ENCODE data around the gene FIGNL2.
A peak's percentile ranks its signal among the peaks of the same experiment; 100 is the strongest.

Gene FIGNL2

DNA sequence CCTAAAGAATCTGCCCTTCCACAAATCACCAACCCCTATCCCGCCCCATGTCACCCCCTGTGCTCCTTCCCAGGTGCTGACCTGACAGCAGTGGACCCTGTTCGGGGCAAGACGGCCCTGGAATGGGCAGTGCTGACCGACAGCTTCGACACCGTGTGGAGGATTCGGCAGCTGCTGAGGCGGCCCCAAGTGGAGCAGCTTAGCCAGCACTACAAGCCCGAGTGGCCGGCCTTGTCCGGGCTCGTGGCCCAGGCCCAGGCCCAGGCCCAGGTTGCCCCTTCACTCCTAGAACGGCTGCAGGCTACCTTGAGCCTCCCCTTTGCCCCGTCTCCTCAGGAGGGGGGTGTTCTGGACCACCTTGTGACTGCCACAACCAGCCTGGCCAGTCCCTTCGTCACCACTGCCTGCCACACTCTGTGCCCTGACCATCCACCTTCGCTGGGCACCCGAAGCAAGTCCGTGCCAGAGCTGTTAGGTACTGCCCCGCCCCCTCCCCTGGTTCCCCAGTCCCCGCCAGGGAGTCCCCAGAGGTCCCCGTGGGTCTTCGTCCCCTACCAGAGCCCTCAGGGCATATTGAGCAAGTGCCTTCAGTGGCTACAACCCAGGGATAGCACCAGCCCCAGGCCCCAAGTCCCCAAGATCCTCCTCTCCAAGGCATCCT is 42.1 kb upstream of the FIGNL2 start:
- H3K27ac Mint-ChIP-seq = no peak overlapping the region
- TF ChIP-seq, protein P1, sequence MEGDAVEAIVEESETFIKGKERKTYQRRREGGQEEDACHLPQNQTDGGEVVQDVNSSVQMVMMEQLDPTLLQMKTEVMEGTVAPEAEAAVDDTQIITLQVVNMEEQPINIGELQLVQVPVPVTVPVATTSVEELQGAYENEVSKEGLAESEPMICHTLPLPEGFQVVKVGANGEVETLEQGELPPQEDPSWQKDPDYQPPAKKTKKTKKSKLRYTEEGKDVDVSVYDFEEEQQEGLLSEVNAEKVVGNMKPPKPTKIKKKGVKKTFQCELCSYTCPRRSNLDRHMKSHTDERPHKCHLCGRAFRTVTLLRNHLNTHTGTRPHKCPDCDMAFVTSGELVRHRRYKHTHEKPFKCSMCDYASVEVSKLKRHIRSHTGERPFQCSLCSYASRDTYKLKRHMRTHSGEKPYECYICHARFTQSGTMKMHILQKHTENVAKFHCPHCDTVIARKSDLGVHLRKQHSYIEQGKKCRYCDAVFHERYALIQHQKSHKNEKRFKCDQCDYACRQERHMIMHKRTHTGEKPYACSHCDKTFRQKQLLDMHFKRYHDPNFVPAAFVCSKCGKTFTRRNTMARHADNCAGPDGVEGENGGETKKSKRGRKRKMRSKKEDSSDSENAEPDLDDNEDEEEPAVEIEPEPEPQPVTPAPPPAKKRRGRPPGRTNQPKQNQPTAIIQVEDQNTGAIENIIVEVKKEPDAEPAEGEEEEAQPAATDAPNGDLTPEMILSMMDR (IDR thresholded peaks at IDR 0.05; ENCODE audit: unreplicated experiment in 3 of 3) = no peak
- no peaks in the 10 kb centered on the region for H3K9me3 Mint-ChIP-seq
- H3K36me3 Mint-ChIP-seq (ENCODE audit: low read depth) = no peaks in the 10 kb centered on the region
- H3K4me3 Mint-ChIP-seq = no peak overlapping the region
- H3K4me1 Mint-ChIP-seq = peaks cover 19% of the 10 kb centered on the region
- H3K27me3 Mint-ChIP-seq (ENCODE audit: low read depth) = peaks cover 11% of the 10 kb centered on the region

DNA sequence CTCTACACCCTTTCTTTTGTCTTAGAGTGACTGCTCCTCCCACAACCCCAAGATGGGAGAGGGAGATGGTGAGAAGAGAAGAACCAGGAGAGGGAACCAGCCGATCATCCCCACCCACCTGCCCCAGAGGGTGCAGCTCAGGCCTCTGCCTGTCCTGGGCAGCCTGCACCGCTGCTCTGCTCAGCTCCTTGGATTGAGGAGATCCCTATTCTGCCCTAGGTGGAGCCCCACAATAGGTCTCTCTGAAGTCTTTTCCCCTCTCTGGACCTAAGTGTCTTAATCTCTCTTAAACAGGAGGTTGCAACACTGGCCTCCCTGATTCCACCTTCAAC is 41.6 kb upstream of the FIGNL2 start:
- TF ChIP-seq, protein P1 (IDR thresholded peaks at IDR 0.05; ENCODE audit: unreplicated experiment in 3 of 3) = no peak
- Mint-ChIP-seq H3K4me1 (peaks cover 17% of the 10 kb centered on the region), H3K36me3 (ENCODE audit: low read depth) (no peaks in the 10 kb centered on the region), H3K4me3 (no peak overlapping the region), H3K9me3 (no peaks in the 10 kb centered on the region), H3K27ac (no peak overlapping the region), H3K27me3 (ENCODE audit: low read depth) (peaks cover 11% of the 10 kb centered on the region)

DNA sequence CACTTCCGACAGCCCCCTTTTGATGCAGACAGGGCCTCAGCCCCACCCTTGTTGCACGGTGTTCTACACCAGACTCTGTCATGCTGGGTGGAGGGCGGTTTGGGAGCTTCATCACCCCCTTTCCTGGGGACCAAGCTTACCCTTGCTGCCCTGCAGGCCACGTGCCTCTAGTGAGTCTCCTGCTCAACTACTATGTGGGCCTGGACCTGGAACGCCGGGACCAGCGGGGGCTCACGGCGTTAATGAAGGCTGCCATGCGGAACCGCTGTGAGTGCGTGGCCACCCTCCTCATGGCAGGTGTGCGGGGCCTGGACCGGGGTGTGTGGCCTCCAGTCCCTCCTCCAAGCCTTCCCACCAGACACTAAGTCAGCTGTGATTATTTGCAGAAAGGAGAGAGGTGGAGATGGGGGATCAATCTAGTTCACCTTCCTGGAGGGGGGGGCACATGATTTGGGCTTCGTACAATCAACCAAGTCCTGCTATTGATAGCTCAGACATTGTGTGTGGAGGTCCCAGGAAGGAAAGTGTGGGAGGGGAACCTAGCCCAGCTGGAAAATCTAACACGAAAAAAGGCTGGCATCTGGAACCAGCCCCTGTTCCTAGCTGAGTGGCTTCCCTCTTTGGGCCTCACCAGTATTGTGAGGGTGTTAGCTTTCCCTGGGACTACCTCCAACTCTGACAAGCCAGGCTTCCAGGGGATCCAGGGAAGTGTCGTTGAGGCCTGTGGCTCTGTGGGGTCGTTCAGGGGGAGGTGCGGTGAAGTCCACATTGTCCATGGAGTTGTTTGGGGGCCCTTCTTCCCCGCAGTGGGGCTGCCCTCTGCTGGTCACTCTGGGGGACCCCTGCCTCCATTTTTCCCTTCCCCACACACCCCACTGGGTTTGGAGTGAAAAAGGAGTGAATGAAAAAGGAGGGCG is 41.0 kb upstream of the FIGNL2 start:
- no peaks in the 10 kb centered on the region for H3K9me3 Mint-ChIP-seq
- TF ChIP-seq, protein P1 (IDR thresholded peaks at IDR 0.05; ENCODE audit: unreplicated experiment in 3 of 3) = no peak
- peaks cover 11% of the 10 kb centered on the region for H3K27me3 Mint-ChIP-seq (ENCODE audit: low read depth)
- H3K36me3 Mint-ChIP-seq (ENCODE audit: low read depth) = no peaks in the 10 kb centered on the region
- no peak overlapping the region for H3K4me3 Mint-ChIP-seq
- H3K27ac Mint-ChIP-seq = peak overlapping the region in 1 of 3 experiments; percentile 54
- H3K4me1 Mint-ChIP-seq = peaks cover 13% of the 10 kb centered on the region

DNA sequence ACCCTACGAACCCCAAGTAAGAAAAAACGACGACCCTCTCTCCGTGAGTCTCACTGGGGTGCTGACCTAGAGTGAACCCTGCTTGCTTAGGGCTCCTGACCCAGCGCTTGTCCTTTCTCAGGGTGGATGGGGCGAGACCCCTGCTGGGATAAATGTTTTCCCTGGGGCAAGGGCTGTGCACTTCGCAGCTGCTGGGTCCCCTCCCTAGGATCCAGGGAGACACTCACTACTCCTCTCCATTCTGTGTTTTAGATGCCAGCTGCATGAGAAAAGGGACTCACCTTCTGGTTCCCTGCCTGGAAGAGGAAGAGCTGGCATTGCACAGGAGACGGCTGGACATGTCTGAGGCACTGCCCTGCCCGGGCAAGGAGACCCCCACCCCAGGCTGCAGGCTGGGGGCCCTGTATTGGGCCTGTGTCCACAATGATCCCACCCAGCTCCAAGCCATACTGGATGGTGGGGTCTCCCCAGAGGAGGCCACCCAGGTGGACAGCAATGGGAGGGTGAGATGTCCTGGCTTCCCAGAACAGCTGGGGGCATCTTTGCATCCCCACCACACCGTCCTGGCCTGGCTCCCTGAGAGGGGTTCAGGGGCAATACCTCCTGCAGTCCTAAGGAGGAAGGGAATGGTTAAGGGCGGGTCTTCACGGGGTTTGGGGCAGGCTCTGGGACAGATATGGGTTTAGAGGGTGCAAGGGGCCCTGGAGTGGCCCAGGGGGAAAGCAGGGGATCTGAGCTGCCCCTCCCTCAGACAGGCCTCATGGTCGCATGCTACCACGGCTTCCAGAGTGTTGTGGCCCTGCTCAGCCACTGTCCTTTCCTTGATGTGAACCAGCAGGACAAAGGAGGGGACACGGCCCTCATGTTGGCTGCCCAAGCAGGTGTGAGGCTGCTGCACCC is 40.0 kb upstream of the FIGNL2 start:
- H3K4me3 Mint-ChIP-seq = peak overlapping the region in 1 of 3 experiments; percentile 23
- TF ChIP-seq, protein P1 (IDR thresholded peaks at IDR 0.05; ENCODE audit: unreplicated experiment in 3 of 3) = no peak
- peaks cover 13% of the 10 kb centered on the region for H3K4me1 Mint-ChIP-seq
- H3K36me3 Mint-ChIP-seq (ENCODE audit: low read depth) = no peaks in the 10 kb centered on the region
- H3K27ac Mint-ChIP-seq = peak overlapping the region in 2 of 3 experiments; percentile 16 to 33
- H3K27me3 Mint-ChIP-seq (ENCODE audit: low read depth) = peaks cover 11% of the 10 kb centered on the region
- H3K9me3 Mint-ChIP-seq = no peaks in the 10 kb centered on the region

DNA sequence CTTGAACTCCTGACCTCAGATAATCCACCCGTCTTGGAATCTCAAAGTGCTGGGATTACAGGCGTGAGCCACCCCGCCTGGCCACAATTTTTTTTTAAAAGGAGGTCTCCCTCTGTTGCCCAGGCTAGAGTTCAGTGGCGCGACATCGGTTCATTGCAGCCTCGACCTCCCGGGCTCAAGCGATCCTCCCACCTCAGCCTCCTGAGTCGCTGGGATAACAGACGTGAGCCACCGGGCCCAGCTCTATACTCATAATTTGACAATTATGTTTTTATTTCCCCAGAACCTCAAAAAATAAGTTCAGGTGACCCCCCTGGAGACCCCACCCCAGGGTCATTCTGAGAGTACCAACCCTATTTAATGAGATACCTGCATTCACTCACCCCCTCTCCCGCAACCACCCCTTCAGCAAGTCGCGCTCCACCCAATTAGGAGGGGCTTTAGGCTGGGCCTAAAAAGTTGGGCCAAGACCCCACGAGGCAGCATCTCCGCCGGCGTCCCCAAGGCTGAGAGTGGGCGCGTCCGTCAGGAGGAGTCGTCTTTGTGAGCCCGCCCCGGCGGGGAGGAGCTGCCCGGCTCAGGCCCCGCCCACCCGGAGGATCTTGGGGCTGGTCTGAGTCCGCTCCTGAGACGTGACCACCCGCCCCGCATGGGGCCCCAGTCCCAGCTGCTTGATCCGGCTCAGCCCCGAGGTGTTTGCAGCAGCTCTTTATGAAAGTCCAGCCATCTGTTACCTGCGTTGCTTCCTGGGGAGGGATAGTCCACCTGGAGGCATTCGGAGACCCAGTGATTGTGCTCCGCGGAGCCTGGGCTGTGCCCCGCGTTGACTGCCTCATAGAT is 39.2 kb upstream of the FIGNL2 start, which contains the start of gene ANKRD33:
TSS of gene ANKRD33 (plus strand) at position 628 of the 840 bp plus-strand sequence. CDS start at position 712, 84 bp downstream.
- Mint-ChIP-seq H3K9me3 (no peaks in the 10 kb centered on the region), H3K27ac (peak within 1 kb of the TSS in 2 of 3 experiments; percentile 16 to 33), H3K4me1 (peaks cover 13% of the 10 kb centered on the region), H3K27me3 (ENCODE audit: low read depth) (peaks cover 11% of the 10 kb centered on the region), H3K36me3 (ENCODE audit: low read depth) (no peaks in the 10 kb centered on the region), H3K4me3 (peak within 1 kb of the TSS in 1 of 3 experiments; percentile 23)
- TF ChIP-seq, protein P1 (IDR thresholded peaks at IDR 0.05; ENCODE audit: unreplicated experiment in 3 of 3) = no peak
